Nephron progenitor cell (in vitro differentiated cells): Measurements from ENCODE around the gene OPN1LW.

Experiments
- DNase-seq: peaks from one replicate; pipeline ENCODE4 v3.0.0; 2021
- H3K27ac Mint-ChIP-seq: 2 replicates; pipeline ENCODE4 v1.8.0; 2021; ENCODE audit warnings: mild to moderate bottlenecking, moderate library complexity, mixed read lengths
- H3K27me3 Mint-ChIP-seq: 2 replicates; pipeline ENCODE4 v1.8.0; 2021; ENCODE audit warnings: mild to moderate bottlenecking, low read depth, mixed read lengths; ENCODE audit not compliant: poor library complexity
- H3K36me3 Mint-ChIP-seq: 2 replicates; pipeline ENCODE4 v1.8.0; 2021; ENCODE audit warnings: low read depth, mixed read lengths
- H3K4me1 Mint-ChIP-seq: 2 replicates; pipeline ENCODE4 v1.8.0; 2021; ENCODE audit warnings: mixed read lengths
- H3K4me3 Mint-ChIP-seq: 2 replicates; pipeline ENCODE4 v1.8.0; 2021; ENCODE audit warnings: mild to moderate bottlenecking, moderate library complexity, mixed read lengths
- H3K9me3 Mint-ChIP-seq: 2 replicates; pipeline ENCODE4 v1.8.0; 2021; ENCODE audit warnings: mild to moderate bottlenecking, moderate library complexity, mixed read lengths
- TF ChIP-seq, protein P1 (sequence below): fragments of 200-600 bp; sonication (generic); IDR thresholded peaks from 2 replicates; pipeline ENCODE4 v1.5.0; 2021; ENCODE audit warnings: antibody characterized with exemption

OPN1LW gene

DNA sequence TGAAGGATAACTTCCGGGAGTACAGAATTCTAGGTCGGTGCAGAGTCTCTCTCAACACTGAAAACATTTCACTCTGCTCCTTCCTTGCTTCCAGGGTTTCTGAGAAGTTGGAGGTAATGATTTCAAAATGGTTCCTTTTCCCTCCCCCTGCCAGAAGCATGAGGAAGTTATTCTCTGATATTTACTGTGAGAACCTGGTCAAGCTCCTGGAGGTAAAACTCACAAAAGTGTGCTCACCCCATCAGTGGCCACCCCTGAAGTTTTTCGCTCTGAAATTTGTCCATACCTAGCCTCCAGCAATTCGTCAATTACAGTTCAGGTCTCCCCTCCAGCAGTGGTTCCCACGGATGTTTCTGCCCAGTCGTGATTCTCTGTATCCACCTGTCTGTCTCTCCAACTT lies 30.3 kb upstream of the OPN1LW start:
- Mint-ChIP-seq H3K27ac (no peak overlapping the region), H3K4me1 (peaks cover 22% of the 10 kb centered on the region), H3K4me3 (no peak overlapping the region), H3K27me3 (peaks cover 11% of the 10 kb centered on the region), H3K9me3 (peaks cover 80% of the 10 kb centered on the region), H3K36me3 (no peaks in the 10 kb centered on the region)
- no peak for DNase-seq
- TF ChIP-seq, protein P1, sequence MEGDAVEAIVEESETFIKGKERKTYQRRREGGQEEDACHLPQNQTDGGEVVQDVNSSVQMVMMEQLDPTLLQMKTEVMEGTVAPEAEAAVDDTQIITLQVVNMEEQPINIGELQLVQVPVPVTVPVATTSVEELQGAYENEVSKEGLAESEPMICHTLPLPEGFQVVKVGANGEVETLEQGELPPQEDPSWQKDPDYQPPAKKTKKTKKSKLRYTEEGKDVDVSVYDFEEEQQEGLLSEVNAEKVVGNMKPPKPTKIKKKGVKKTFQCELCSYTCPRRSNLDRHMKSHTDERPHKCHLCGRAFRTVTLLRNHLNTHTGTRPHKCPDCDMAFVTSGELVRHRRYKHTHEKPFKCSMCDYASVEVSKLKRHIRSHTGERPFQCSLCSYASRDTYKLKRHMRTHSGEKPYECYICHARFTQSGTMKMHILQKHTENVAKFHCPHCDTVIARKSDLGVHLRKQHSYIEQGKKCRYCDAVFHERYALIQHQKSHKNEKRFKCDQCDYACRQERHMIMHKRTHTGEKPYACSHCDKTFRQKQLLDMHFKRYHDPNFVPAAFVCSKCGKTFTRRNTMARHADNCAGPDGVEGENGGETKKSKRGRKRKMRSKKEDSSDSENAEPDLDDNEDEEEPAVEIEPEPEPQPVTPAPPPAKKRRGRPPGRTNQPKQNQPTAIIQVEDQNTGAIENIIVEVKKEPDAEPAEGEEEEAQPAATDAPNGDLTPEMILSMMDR, result no peak

DNA sequence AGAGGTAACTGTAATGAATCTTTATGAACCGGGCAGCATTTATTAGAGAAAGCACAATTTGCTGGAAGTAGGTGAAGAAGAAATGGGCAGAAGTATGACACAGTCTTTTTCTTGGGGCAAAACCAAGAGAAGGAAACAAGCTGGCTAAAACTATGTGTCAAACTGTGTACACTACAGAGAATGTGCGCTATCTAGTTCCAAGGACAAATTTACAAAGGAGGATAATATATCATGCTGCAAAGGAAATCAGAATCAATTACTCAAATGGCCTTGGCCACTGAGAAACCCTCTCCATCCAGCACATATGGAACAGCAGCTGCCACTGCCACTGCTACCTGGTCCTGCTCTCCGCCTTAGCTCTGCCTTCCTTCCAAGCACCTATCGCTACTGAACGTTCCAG lies 29.4 kb upstream of the OPN1LW start:
- peaks cover 22% of the 10 kb centered on the region for H3K4me1 Mint-ChIP-seq
- no peak overlapping the region for H3K27ac Mint-ChIP-seq
- TF ChIP-seq, protein P1, result no peak
- no peaks in the 10 kb centered on the region for H3K36me3 Mint-ChIP-seq
- DNase-seq, result no peak
- H3K9me3 Mint-ChIP-seq, result peaks cover 80% of the 10 kb centered on the region
- H3K4me3 Mint-ChIP-seq, result no peak overlapping the region
- H3K27me3 Mint-ChIP-seq, result peaks cover 11% of the 10 kb centered on the region

DNA sequence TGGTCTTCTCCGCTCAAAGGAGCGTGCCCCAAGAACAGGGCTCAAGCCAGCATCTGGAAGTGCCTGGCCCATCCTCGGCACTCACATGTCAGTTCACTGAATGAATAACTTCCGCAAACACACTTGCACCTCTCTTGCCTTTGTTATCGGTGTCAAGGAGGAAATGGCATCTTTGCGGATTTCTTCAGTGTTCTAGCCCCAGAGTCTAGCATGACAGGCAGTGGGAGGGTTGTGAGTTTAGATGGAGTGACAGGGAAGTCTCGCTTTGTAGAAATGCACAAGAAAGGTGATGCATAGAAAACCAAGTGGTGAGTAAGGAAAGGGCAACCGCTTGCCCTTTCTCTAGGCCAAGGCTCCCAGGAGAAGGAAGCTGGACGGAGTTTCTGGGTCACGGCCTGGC lies 29.0 kb upstream of the OPN1LW start:
- H3K9me3 Mint-ChIP-seq, result peaks cover 80% of the 10 kb centered on the region
- H3K4me1 Mint-ChIP-seq, result peaks cover 22% of the 10 kb centered on the region
- H3K27ac Mint-ChIP-seq, result no peak overlapping the region
- no peak overlapping the region for H3K4me3 Mint-ChIP-seq
- H3K27me3 Mint-ChIP-seq, result peaks cover 11% of the 10 kb centered on the region
- H3K36me3 Mint-ChIP-seq, result no peaks in the 10 kb centered on the region
- DNase-seq, result no peak
- TF ChIP-seq, protein P1, result no peak

DNA sequence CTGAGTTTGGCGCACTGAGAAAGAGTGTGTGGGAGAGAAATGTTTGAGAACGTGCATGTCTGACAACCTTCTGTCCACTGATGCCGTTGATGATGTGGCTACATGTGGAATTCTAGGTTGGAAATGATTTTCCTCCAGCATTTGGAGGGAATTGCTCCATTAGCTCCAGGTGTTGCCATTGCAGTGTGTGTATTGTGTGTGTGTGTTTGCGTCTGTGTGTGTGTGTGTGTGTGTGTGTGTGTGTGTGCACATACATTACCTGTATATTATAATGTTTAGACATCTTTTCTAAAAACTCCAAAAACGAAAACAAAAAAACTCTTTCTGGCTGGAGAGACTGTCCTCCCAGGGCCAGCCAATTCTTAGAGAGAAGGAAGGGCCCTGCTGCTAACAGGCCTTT lies 28.3 kb upstream of the OPN1LW start:
- TF ChIP-seq, protein P1, result no peak
- H3K27ac Mint-ChIP-seq, result peak overlapping the region; percentile 78
- H3K4me3 Mint-ChIP-seq, result no peak overlapping the region
- H3K36me3 Mint-ChIP-seq, result no peaks in the 10 kb centered on the region
- peaks cover 28% of the 10 kb centered on the region for H3K4me1 Mint-ChIP-seq
- peaks cover 13% of the 10 kb centered on the region for H3K27me3 Mint-ChIP-seq
- DNase-seq, result no peak
- H3K9me3 Mint-ChIP-seq, result peaks cover 86% of the 10 kb centered on the region

DNA sequence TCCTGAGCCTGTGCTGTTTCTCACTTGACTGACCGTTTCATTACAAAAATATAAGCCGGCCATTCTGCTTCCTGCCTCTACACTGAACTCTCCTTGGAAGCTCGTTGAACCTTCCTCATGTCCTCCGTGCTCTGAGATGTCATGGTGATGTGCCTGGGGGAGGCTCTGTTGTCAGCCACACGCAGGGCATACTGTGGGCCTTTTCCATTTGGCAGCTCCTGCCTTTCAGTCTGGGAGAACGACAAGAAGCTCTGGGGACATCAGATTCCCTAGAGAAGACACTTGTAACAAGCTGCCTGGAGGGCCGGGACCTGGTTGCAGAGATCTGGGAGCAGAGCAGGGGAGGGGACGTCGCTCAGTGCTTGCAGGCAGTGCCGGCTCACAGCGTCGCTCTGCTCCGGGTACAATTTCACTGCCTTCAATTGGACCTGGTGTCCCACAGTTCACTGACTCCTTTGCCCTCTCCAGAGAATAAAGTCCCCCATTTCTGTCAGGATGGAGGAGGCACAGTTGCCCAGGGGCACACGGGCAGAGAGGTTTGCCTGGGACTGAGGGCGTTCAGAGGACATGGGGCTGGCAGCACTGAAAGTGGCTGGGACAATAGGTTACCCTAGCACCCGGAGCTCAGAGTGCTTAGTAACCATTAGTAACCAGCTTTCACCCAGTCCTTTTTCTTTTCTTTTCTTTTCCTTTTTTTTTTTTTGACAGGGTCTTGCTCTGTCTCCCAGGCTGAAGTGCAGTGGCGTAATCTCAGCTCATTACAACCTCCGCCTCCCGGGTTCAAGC lies 27.4 kb upstream of the OPN1LW start:
- no peaks in the 10 kb centered on the region for H3K36me3 Mint-ChIP-seq
- H3K27ac Mint-ChIP-seq, result peak overlapping the region; percentile 78
- no peak overlapping the region for H3K4me3 Mint-ChIP-seq
- peaks cover 29% of the 10 kb centered on the region for H3K4me1 Mint-ChIP-seq
- DNase-seq, result no peak
- peaks cover 14% of the 10 kb centered on the region for H3K27me3 Mint-ChIP-seq
- peaks cover 85% of the 10 kb centered on the region for H3K9me3 Mint-ChIP-seq
- TF ChIP-seq, protein P1, result no peak

DNA sequence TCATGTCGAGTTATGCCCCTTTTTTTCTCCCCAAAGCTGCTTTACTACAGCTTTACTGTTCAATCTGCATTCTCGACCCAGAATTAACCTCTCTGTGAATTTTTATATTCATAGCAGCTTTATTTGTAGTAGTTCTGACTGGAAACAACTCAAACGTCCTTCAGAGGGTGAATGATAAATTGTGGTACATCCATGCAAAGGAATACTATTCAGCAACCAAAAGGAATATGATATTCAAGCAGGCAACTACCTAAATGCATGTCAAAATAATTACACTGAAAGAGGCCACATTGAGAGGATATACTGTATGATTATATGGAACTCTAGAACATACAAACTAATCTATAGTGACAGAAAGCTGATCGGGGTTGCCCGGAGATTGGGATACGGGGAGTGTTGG lies 26.5 kb upstream of the OPN1LW start:
- no peak overlapping the region for H3K4me3 Mint-ChIP-seq
- no peak overlapping the region for H3K27ac Mint-ChIP-seq
- peaks cover 85% of the 10 kb centered on the region for H3K9me3 Mint-ChIP-seq
- no peaks in the 10 kb centered on the region for H3K36me3 Mint-ChIP-seq
- peaks cover 33% of the 10 kb centered on the region for H3K4me1 Mint-ChIP-seq
- peaks cover 16% of the 10 kb centered on the region for H3K27me3 Mint-ChIP-seq
- no peak for DNase-seq
- TF ChIP-seq, protein P1, result no peak
